ENCODE measurements around the gene CRADD. TPM values are rescaled to one million over a fixed set of nuclear protein-coding genes. Genes with fewer than 3 reads are reported as not detected.

The CRADD gene
- total and polyA plus RNA-seq, 4 donors = 6.3 to 28.9 (median 16.6) TPM

DNA sequence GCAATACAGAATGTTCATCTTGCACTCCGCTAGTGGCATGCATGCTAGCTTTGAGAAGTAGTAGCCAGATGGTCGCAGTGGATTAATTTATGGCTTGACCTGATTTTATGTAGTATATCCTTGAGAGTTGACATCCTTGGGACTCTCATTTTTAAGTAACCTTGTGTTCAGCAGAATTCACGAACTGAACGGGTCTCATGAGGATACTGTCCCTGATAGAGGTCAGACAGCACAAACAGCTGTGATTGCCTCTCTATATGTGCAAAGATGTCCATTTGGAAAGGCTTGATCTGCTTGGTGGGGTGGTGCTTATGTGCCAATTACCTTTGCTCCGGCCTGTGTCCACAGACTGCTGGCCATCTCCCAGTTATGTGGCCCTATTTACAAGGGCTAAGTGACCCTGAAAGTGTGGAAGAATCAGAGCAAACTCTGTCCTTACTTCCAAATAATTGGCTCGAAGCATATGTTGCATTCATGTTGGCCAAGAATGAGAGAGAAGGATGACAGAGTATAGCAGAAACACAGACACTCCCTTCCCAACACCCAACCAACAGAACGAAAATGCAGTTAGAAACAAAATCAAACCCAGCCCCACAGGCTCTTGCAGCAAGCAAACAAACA is 167.1 kb downstream of the CRADD start:
- TF ChIP-seq, protein P1, sequence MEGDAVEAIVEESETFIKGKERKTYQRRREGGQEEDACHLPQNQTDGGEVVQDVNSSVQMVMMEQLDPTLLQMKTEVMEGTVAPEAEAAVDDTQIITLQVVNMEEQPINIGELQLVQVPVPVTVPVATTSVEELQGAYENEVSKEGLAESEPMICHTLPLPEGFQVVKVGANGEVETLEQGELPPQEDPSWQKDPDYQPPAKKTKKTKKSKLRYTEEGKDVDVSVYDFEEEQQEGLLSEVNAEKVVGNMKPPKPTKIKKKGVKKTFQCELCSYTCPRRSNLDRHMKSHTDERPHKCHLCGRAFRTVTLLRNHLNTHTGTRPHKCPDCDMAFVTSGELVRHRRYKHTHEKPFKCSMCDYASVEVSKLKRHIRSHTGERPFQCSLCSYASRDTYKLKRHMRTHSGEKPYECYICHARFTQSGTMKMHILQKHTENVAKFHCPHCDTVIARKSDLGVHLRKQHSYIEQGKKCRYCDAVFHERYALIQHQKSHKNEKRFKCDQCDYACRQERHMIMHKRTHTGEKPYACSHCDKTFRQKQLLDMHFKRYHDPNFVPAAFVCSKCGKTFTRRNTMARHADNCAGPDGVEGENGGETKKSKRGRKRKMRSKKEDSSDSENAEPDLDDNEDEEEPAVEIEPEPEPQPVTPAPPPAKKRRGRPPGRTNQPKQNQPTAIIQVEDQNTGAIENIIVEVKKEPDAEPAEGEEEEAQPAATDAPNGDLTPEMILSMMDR (IDR thresholded peaks at IDR 0.05; ENCODE audit: control extremely low read depth, extremely low read depth) = no peak

DNA sequence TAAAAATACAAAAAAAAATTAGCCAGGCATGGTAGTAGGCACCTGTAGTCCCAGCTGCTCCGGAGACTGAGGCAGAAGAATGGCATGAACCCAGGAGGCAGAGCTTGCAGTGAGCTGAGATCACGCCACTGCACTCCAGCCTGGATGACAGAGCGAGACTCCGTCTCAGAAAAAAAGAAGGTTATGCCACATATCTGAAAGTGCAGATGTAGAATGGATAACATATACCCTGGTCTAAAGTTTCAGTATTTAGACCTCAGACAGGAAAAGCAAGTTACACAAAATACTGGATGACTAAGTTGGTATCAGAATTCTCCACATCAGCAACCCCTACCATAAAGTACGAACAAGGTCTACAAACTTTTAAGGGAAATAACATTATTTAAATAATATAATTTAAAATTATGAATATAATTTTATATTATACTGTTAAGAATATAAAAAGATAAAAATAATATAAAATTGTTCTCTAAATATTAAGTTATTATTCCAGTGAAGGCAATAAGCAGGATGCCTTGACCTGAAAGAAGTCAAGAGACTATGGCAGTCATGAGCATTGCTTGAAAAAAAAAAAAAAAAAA is 169.9 kb downstream of the CRADD start:
- TF ChIP-seq, protein P1 (IDR thresholded peaks at IDR 0.05; ENCODE audit: control extremely low read depth, extremely low read depth) = no peak
- no peak overlapping the region for H3K27ac ChIP-seq (ENCODE audit: low read depth in 1 of 2, low read length in 1 of 2)
- no peaks in the 10 kb centered on the region for H3K27me3 ChIP-seq (ENCODE audit: control insufficient read depth in 3 of 3, insufficient read depth in 3 of 3, low read length in 2 of 3)
- ATAC-seq (ENCODE audit: insufficient read depth, low FRiP score) = no peak
- peaks cover 0 to 1% (median 0%) of the 10 kb centered on the region in 4 donors for H3K36me3 ChIP-seq (ENCODE audit: control insufficient read depth in 4 of 4, insufficient read depth in 4 of 4, low read length in 4 of 4)
- no peak overlapping the region for H3K9ac ChIP-seq (ENCODE audit: insufficient read depth in 1 of 2, low read length in 2 of 2)
- 82 to 87% methylated on average over 5 of the region's 5 CpGs for WGBS, 2 donors
- DNase-seq = no peak
- H3K4me1 ChIP-seq (ENCODE audit: control insufficient read depth in 5 of 5, insufficient read depth in 5 of 5, low read length in 5 of 5) = peaks cover 2 to 11% (median 4%) of the 10 kb centered on the region in 5 donors
- no peaks in the 10 kb centered on the region for H3K9me3 ChIP-seq (ENCODE audit: control insufficient read depth in 4 of 4, insufficient read depth in 3 of 4, low read length in 3 of 4)
- no peak overlapping the region for H3K4me3 ChIP-seq

More for the DNA sequence above, 167.1 kb downstream of the CRADD start:
- Histone ChIP-seq H3K27ac (ENCODE audit: low read depth in 1 of 2, low read length in 1 of 2) (no peak overlapping the region), H3K27me3 (ENCODE audit: control insufficient read depth in 3 of 3, insufficient read depth in 3 of 3, low read length in 2 of 3) (no peaks in the 10 kb centered on the region), H3K9ac (ENCODE audit: insufficient read depth in 1 of 2, low read length in 2 of 2) (peak overlapping the region in 1 of 2 donors; percentile 14), H3K4me3 (no peak overlapping the region), H3K36me3 (ENCODE audit: control insufficient read depth in 4 of 4, insufficient read depth in 4 of 4, low read length in 4 of 4) (no peaks in the 10 kb centered on the region), H3K9me3 (ENCODE audit: control insufficient read depth in 4 of 4, insufficient read depth in 3 of 4, low read length in 3 of 4) (no peaks in the 10 kb centered on the region), H3K4me1 (ENCODE audit: control insufficient read depth in 5 of 5, insufficient read depth in 5 of 5, low read length in 5 of 5) (peaks cover 2 to 11% (median 4%) of the 10 kb centered on the region in 5 donors)
- ATAC-seq (ENCODE audit: insufficient read depth, low FRiP score) (no peak), DNase-seq (peak in 2 of 3 donors; percentile 62 to 78)
- 84 to 89% methylated on average over 7 of the region's 7 CpGs for WGBS, 2 donors

- no peak overlapping the region for H3K4me3 ChIP-seq
- DNase-seq (no peak), ATAC-seq (ENCODE audit: insufficient read depth, low FRiP score) (no peak)
- peaks cover 0 to 1% (median 0%) of the 10 kb centered on the region in 4 donors for H3K36me3 ChIP-seq (ENCODE audit: control insufficient read depth in 4 of 4, insufficient read depth in 4 of 4, low read length in 4 of 4)
- no peaks in the 10 kb centered on the region for H3K9me3 ChIP-seq (ENCODE audit: control insufficient read depth in 4 of 4, insufficient read depth in 3 of 4, low read length in 3 of 4)
- 82 to 90% methylated on average over 7 of the region's 7 CpGs for whole genome bisulfite sequencing, 2 donors
- H3K27ac ChIP-seq (ENCODE audit: low read depth in 1 of 2, low read length in 1 of 2) = peak overlapping the region in 1 of 2 donors; percentile 43
- peaks cover 3 to 11% (median 4%) of the 10 kb centered on the region in 5 donors for H3K4me1 ChIP-seq (ENCODE audit: control insufficient read depth in 5 of 5, insufficient read depth in 5 of 5, low read length in 5 of 5)
- no peaks in the 10 kb centered on the region for H3K27me3 ChIP-seq (ENCODE audit: control insufficient read depth in 3 of 3, insufficient read depth in 3 of 3, low read length in 2 of 3)
- TF ChIP-seq, protein P1 (IDR thresholded peaks at IDR 0.05; ENCODE audit: control extremely low read depth, extremely low read depth) = no peak
- no peak overlapping the region for H3K9ac ChIP-seq (ENCODE audit: insufficient read depth in 1 of 2, low read length in 2 of 2)
Measured at GRCh38 chr12:93847517-93848474, 170.6 kb downstream of the CRADD start.

All from lung (tissue), 12 donors.